Vagina (tissue), 2 donors: ENCODE measurements around the gene GMPPA.

Experiments
- POLR2AphosphoS5 ChIP-seq, 2 donors: sonication (generic); formaldehyde crosslinking; IDR thresholded peaks; one replicate each; pipeline ENCODE4 v1.9.0; 2017; ENCODE audit warnings: antibody characterized with exemption in 2 of 2, mild to moderate bottlenecking in 2 of 2, low read depth in 1 of 2; ENCODE audit not compliant: insufficient read depth in 1 of 2
- TF ChIP-seq, protein P1 (sequence below), 3 experiments: fragments of 450-650 bp in 2 of 3; fragments of 200-600 bp in 1 of 3; sonication (generic) in 1 of 3; IDR thresholded peaks; one replicate each; pipeline ENCODE4 v1.5.1; 2017 to 2019; ENCODE audit warnings: antibody characterized with exemption in 3 of 3, mild to moderate bottlenecking in 2 of 3, moderate library complexity in 2 of 3

DNA sequence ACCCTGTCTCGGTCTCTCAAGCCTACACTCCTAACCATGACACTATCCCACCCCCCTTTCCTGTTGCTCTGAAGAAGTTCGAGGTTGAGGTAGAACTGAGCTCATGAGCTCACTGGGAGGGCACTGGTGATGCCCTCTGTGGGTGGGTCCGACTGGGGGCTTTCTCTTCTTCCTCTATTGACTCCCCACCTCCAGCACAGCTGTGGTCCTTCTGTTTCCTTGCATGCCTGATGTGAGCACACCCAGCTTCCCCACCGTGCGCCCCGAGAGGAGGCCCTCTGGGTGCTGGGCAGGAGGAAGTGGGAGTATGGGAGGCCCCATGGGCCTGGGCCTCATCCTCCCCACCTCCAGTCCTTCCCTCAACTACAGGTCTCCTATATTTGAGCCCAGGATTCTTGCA lies 43.1 kb upstream of the GMPPA start:
- TF ChIP-seq, protein P1, sequence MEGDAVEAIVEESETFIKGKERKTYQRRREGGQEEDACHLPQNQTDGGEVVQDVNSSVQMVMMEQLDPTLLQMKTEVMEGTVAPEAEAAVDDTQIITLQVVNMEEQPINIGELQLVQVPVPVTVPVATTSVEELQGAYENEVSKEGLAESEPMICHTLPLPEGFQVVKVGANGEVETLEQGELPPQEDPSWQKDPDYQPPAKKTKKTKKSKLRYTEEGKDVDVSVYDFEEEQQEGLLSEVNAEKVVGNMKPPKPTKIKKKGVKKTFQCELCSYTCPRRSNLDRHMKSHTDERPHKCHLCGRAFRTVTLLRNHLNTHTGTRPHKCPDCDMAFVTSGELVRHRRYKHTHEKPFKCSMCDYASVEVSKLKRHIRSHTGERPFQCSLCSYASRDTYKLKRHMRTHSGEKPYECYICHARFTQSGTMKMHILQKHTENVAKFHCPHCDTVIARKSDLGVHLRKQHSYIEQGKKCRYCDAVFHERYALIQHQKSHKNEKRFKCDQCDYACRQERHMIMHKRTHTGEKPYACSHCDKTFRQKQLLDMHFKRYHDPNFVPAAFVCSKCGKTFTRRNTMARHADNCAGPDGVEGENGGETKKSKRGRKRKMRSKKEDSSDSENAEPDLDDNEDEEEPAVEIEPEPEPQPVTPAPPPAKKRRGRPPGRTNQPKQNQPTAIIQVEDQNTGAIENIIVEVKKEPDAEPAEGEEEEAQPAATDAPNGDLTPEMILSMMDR (IDR thresholded peaks at IDR 0.05), result no peak
- TF ChIP-seq POLR2AphosphoS5 (IDR thresholded peaks at IDR 0.05; ENCODE audit: insufficient read depth in 1 of 2, low read depth in 1 of 2), result no peak
